GM21576 (cell line): ENCODE data around the gene RNASE13.
"Not testable (repeated sequence)": the region's sequence is repeated elsewhere in the genome, so short reads cannot be mapped to it uniquely, and the experiment has no call there.

Source experiments
- ATAC-seq: cut with Tn5 transposase; IDR thresholded peaks from one replicate; pipeline ENCODE4 v1.9.1; 2021; ENCODE audit warnings: mild to moderate bottlenecking, moderate library complexity; ENCODE audit not compliant: unreplicated experiment

RNASE13 gene

GRCh38 chr14:20996521-20996920, 38.1 kb downstream of the RNASE13 start:
- no peak for ATAC-seq

- ATAC-seq: peak; percentile 92
Observed at GRCh38 chr14:20989787-20990600, 44.6 kb downstream of the RNASE13 start, which contains the start of gene METTL17. METTL17 (plus strand) TSS chr14:20989980; CDS start chr14:20990003, 23 bp downstream.

DNA sequence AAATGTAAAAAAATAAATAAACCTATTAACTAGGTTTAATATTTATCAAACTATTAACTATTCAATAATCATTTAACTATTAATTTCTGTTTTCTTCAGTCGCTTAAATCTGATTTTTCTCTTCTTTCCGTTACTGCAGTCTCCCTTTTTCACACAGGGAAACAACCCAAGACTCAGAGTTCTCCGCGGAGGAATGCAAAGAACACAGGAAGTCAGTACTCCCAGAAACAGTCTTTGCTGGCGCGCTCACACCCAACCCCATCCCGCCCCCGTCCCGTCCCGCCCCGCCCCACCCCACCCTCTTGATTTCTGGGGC, 45.2 kb downstream of the RNASE13 start:
- ATAC-seq: no peak

DNA sequence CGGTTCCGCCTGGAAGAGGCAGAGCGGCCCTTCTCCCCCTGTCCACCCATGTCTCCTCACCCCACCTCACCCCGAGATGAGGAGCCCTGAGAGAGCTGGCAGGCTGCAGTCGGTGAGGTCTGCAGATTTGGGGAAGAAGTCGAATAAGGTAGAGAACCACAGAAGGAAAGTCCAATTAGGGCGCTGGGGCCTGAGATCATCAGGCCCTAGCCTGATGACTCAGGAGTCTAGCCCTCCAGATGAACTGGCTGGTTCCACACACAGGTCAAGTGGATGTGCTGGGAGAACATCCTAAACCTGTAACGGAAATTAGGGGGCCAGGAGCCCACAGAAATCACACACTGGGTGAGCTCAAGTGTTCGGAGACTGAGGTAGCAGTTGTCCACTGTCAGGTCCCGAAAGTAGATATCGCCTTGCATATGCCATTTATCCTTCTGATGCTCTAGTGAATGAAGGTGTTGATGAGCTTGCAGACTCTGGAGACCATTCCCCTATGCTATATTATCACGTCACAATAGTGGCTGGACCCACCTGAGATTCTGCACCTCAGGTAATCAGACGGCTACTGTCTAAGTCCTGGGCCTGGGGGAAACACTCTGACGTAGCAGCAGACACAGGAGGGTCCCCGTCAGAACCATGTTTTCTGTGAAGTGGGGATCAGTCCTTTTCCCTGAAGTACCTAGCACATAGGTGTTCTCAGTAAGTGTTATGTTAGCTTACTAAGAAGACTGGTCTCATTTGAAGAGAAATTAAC, 45.7 kb downstream of the RNASE13 start:
- ATAC-seq: no peak

- no peak for ATAC-seq
Observed at GRCh38 chr14:20986811-20987210, 47.8 kb downstream of the RNASE13 start.

- ATAC-seq: not testable (repeated sequence)
Observed at GRCh38 chr14:20985650-20986049, 49.0 kb downstream of the RNASE13 start.
